HepG2 (cell line): ENCODE measurements around the gene GDAP1L1. TPM values are rescaled to one million over a fixed set of nuclear protein-coding genes. Genes with fewer than 3 reads are reported as not detected.

Source experiments
- DNMT1 ChIP-seq: sonication (generic); formaldehyde crosslinking; IDR thresholded peaks from 2 replicates; pipeline ENCODE4 v1.5.1; 2020; ENCODE audit warnings: mild to moderate bottlenecking, missing genetic modification reagents
- KDM1A ChIP-seq: IDR thresholded peaks from 2 replicates; pipeline ENCODE4 v1.6.1; 2016; ENCODE audit warnings: missing compliant biosample characterization
- KLF13 ChIP-seq: sonication (generic); formaldehyde crosslinking; IDR thresholded peaks from 2 replicates; pipeline ENCODE4 v1.4.0; 2020; ENCODE audit warnings: mild to moderate bottlenecking, missing genetic modification reagents
- MAF1 ChIP-seq: sonication (generic); formaldehyde crosslinking; IDR thresholded peaks from 2 replicates; pipeline ENCODE4 v1.5.0; 2020; ENCODE audit warnings: missing genetic modification reagents, borderline replicate concordance
- NRL ChIP-seq: sonication (generic); formaldehyde crosslinking; IDR thresholded peaks from 2 replicates; pipeline ENCODE4 v1.5.0; 2020; ENCODE audit warnings: missing genetic modification reagents, mild to moderate bottlenecking, moderate library complexity, borderline replicate concordance
- PAF1 ChIP-seq: IDR thresholded peaks from 2 replicates; pipeline ENCODE4 v1.6.1; 2016; ENCODE audit warnings: missing genetic modification reagents, missing compliant biosample characterization
- PHF5A ChIP-seq: IDR thresholded peaks from one replicate; pipeline ENCODE4 v1.6.1; 2018; ENCODE audit warnings: low read depth, missing genetic modification reagents; ENCODE audit not compliant: unreplicated experiment
- SKI ChIP-seq: fragments of 450-650 bp; IDR thresholded peaks from one replicate; pipeline ENCODE4 v1.6.1; 2018; ENCODE audit warnings: mild to moderate bottlenecking; ENCODE audit not compliant: partially characterized antibody
- SOX13 ChIP-seq, 3 experiments: fragments of 450-650 bp in 1 of 3; sonication (generic) in 1 of 3; formaldehyde crosslinking in 1 of 3; IDR thresholded peaks in 2 of 3; conservative IDR thresholded peaks in 1 of 3; 2 replicates each; pipeline versions ENCODE4 v1.5.0 to v1.6.1; 2016 to 2020; ENCODE audit warnings: antibody characterized with exemption in 1 of 3, mild to moderate bottlenecking in 1 of 3, missing compliant biosample characterization in 1 of 3, missing genetic modification reagents in 1 of 3, moderate library complexity in 1 of 3
- ZBTB38 ChIP-seq: sonication (generic); formaldehyde crosslinking; IDR thresholded peaks from 2 replicates; pipeline ENCODE4 v1.5.1; 2020; ENCODE audit warnings: mild to moderate bottlenecking, missing genetic modification reagents
- ZNF768 ChIP-seq: sonication (generic); formaldehyde crosslinking; IDR thresholded peaks from 2 replicates; pipeline ENCODE4 v1.4.0; 2020; ENCODE audit warnings: missing genetic modification reagents
- polyA plus RNA-seq, 8 experiments: library from polyadenylated mRNA; depleted of rRNA in 3 of 8; stranded (reverse) in 7 of 8; unstranded in 1 of 8; fragments of >200 nt; fragmentation: Illumina TruSeq in 4 of 8; extraction: Trizol in 4 of 8; gene quantifications; 2 replicates each; pipeline versions ENCODE4 v1.2.1 to v1.2.3, GENCODE V29; 2011 to 2016; ENCODE audit warnings: low read depth in 4 of 8, missing spikeins in 1 of 8, mixed read lengths in 1 of 8; ENCODE audit not compliant: insufficient read depth in 1 of 8
- total RNA-seq, 5 experiments: library from RNA; depleted of rRNA; stranded (reverse); fragments of >200 nt; fragmentation: Illumina TruSeq; extraction: Trizol; gene quantifications; 2 replicates each; pipeline ENCODE4 v1.2.3, GENCODE V29; 2016; ENCODE audit warnings: low read depth in 1 of 5
- TF ChIP-seq, protein P1 (sequence below), 2 experiments: fragments of 450-650 bp in 1 of 2; sonication (generic) in 1 of 2; formaldehyde crosslinking in 1 of 2; IDR thresholded peaks; 2 replicates each; pipeline versions ENCODE4 v1.6.1 to v1.8.0; 2016 to 2022; ENCODE audit warnings: antibody characterized with exemption in 1 of 2, mild to moderate bottlenecking in 1 of 2, missing genetic modification reagents in 1 of 2
- TF ChIP-seq, protein P2 (sequence below): sonication (generic); formaldehyde crosslinking; IDR thresholded peaks from 2 replicates; pipeline ENCODE4 v1.5.0; 2020; ENCODE audit warnings: missing genetic modification reagents
- TF ChIP-seq, protein P3 (sequence below): sonication (generic); formaldehyde crosslinking; IDR thresholded peaks from 2 replicates; pipeline ENCODE4 v1.8.0; 2022; ENCODE audit warnings: missing genetic modification reagents, mild to moderate bottlenecking, moderate library complexity, borderline replicate concordance

The GDAP1L1 gene
- total and polyA plus RNA-seq, 2 of the 13 experiments (the other 11 are each of a cell fraction or from before 2014, with no cell fraction given): 0.04 TPM; not detected in 1

DNA sequence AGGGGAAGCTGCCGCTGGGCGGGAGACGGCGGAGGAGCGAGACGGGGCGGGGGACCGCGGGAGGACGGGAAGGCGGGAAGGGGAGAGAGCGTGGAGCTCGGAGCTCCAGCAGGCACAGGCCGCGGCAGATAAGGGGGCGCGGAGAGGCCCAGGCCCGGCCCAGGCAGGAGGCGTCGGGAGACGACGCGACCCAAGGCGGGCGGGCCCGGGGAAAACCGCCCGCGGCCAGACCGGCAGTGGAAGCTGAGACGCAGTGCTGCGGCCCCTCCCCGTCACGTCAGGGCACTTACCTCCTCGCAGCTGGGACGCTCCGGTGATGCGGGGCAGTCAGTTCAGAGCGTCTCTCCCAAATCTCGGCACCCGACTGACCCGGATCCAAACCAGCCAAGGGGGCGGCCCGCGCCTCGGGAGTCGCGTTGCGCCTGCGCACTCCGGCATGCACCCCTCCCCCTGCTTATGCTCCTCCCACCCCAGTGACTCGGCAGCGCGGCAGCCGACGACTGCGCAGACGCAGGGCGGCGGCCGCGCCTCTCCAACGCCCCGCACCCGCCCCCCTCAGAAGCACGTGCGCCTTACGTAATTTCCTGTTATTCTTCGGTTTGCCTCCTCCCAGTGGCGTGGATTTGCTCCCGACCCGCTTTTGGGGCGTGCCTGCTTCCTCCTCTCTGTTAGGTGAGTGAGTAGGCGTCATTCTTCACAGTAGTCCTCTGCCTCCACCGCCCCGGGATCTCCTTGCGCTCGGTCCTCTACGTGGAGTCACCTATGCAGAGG is 36.5 kb upstream of the GDAP1L1 start, which contains the start of gene OSER1 (continued):
- TF ChIP-seq, protein P1, sequence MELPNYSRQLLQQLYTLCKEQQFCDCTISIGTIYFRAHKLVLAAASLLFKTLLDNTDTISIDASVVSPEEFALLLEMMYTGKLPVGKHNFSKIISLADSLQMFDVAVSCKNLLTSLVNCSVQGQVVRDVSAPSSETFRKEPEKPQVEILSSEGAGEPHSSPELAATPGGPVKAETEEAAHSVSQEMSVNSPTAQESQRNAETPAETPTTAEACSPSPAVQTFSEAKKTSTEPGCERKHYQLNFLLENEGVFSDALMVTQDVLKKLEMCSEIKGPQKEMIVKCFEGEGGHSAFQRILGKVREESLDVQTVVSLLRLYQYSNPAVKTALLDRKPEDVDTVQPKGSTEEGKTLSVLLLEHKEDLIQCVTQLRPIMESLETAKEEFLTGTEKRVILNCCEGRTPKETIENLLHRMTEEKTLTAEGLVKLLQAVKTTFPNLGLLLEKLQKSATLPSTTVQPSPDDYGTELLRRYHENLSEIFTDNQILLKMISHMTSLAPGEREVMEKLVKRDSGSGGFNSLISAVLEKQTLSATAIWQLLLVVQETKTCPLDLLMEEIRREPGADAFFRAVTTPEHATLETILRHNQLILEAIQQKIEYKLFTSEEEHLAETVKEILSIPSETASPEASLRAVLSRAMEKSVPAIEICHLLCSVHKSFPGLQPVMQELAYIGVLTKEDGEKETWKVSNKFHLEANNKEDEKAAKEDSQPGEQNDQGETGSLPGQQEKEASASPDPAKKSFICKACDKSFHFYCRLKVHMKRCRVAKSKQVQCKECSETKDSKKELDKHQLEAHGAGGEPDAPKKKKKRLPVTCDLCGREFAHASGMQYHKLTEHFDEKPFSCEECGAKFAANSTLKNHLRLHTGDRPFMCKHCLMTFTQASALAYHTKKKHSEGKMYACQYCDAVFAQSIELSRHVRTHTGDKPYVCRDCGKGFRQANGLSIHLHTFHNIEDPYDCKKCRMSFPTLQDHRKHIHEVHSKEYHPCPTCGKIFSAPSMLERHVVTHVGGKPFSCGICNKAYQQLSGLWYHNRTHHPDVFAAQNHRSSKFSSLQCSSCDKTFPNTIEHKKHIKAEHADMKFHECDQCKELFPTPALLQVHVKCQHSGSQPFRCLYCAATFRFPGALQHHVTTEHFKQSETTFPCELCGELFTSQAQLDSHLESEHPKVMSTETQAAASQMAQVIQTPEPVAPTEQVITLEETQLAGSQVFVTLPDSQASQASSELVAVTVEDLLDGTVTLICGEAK (IDR thresholded peaks at IDR 0.05): no peak
- TF ChIP-seq, protein P1 (CRISPR knock-in tag; IDR thresholded peaks at IDR 0.05): peak; percentile 66
- TF ChIP-seq KLF13 (CRISPR knock-in tag) (no peak), NRL (CRISPR knock-in tag) (peak; percentile 6), PHF5A (CRISPR knock-in tag) (peak; percentile 68), ZBTB38 (CRISPR knock-in tag) (peak; percentile 74), SKI (peak; percentile 11), ZNF768 (CRISPR knock-in tag) (peak; percentile 68), SOX13 (IDR thresholded peaks at IDR 0.05) (peak; percentile 74), SOX13 (CRISPR knock-in tag; conservative IDR thresholded peaks at IDR 0.05 in 1 of 2, IDR thresholded peaks at IDR 0.05 in 1 of 2) (peak in 1 of 2 experiments; percentile 77; a peak in 2 of 4 replicates), DNMT1 (peak; percentile 22; the same call in 1 of the 2 replicates), KDM1A (CRISPR knock-in tag) (no peak), MAF1 (peak; percentile 67; the same call in 1 of the 2 replicates), PAF1 (no peak)
- TF ChIP-seq, protein P2, sequence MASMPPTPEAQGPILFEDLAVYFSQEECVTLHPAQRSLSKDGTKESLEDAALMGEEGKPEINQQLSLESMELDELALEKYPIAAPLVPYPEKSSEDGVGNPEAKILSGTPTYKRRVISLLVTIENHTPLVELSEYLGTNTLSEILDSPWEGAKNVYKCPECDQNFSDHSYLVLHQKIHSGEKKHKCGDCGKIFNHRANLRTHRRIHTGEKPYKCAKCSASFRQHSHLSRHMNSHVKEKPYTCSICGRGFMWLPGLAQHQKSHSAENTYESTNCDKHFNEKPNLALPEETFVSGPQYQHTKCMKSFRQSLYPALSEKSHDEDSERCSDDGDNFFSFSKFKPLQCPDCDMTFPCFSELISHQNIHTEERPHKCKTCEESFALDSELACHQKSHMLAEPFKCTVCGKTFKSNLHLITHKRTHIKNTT: no peak
- TF ChIP-seq, protein P3, sequence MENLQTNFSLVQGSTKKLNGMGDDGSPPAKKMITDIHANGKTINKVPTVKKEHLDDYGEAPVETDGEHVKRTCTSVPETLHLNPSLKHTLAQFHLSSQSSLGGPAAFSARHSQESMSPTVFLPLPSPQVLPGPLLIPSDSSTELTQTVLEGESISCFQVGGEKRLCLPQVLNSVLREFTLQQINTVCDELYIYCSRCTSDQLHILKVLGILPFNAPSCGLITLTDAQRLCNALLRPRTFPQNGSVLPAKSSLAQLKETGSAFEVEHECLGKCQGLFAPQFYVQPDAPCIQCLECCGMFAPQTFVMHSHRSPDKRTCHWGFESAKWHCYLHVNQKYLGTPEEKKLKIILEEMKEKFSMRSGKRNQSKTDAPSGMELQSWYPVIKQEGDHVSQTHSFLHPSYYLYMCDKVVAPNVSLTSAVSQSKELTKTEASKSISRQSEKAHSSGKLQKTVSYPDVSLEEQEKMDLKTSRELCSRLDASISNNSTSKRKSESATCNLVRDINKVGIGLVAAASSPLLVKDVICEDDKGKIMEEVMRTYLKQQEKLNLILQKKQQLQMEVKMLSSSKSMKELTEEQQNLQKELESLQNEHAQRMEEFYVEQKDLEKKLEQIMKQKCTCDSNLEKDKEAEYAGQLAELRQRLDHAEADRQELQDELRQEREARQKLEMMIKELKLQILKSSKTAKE (CRISPR knock-in tag): peak; percentile 68; the same call in 1 of the 2 replicates
